DMS114 treated with DMSO at 0.1 percent for 48 hours (cell line): Measurements from ENCODE around the gene GRID2IP.
"Not testable (repeated sequence)": the region's sequence is repeated elsewhere in the genome, so short reads cannot be mapped to it uniquely, and the experiment has no call there.

Experiments
- DNase-seq: peaks from one replicate; lab custom pipeline; 2025; ENCODE audit not compliant: unreplicated experiment; lab: John Stamatoyannopoulos, UW

Gene GRID2IP

GRCh38 chr7:6451224-6451705, 100.0 kb downstream of the GRID2IP start:
- no peak for DNase-seq

- DNase-seq: not testable (repeated sequence)
Measured at GRCh38 chr7:6450591-6450990, 100.7 kb downstream of the GRID2IP start.

- DNase-seq: not testable (repeated sequence)
Measured at GRCh38 chr7:6449884-6450283, 101.4 kb downstream of the GRID2IP start.

- DNase-seq: no peak
Measured at GRCh38 chr7:6448943-6449543, 102.2 kb downstream of the GRID2IP start.

- DNase-seq: peak; percentile 81
Measured at GRCh38 chr7:6447581-6448199, 103.6 kb downstream of the GRID2IP start, which contains the start of gene DAGLB. Gene DAGLB, minus strand, starts transcription at chr7:6447954. Its CDS starts 112 bp downstream, at chr7:6447842.
